GM19468 (cell line): ENCODE data around the gene OSTN.
A peak's percentile ranks its signal among the peaks of the same experiment; 100 is the strongest.
"Not testable (repeated sequence)": the region's sequence is repeated elsewhere in the genome, so short reads cannot be mapped to it uniquely, and the experiment has no call there.

Source experiments
- ATAC-seq: cut with Tn5 transposase; IDR thresholded peaks from one replicate; pipeline ENCODE4 v1.9.1; 2021; ENCODE audit warnings: mild to moderate bottlenecking, moderate library complexity, moderate number of reproducible peaks; ENCODE audit not compliant: unreplicated experiment; ENCODE audit errors: extremely low read depth

Gene OSTN

DNA sequence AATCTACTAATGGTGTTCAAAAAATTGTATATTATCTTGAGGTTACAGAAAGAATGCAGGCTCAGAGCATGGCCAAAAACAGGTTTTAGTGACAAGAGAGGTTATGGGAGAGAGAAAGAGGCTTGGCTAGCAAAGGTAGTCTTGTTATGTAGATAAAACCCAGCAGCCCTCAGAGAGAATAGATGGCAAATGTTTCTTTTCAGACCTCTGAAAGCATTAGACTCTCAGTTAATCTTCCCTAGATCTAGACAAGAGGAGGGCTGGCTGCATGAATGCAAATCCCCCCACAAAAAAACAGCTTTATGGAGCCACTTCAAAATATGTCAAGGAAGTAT is 62.2 kb downstream of the OSTN start:
- no peak for ATAC-seq

DNA sequence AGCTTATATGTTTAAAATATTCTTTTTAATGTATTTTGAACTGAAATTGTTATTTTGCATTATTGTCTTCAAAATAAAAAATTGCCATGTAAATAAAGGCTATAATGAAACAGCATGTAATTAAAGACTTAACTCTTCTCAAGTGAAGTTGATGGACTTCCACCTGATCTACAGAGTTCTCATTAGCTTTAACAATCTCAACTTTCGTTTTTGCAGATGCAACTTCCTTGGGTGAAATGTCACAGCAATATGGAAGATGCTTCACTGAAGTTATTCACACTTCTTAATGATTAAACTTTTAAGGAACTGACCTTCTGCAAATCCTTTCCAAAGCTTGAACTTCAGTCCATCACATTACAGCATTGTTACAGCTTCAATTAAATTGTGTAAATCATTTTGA is 63.6 kb downstream of the OSTN start:
- ATAC-seq: no peak

DNA sequence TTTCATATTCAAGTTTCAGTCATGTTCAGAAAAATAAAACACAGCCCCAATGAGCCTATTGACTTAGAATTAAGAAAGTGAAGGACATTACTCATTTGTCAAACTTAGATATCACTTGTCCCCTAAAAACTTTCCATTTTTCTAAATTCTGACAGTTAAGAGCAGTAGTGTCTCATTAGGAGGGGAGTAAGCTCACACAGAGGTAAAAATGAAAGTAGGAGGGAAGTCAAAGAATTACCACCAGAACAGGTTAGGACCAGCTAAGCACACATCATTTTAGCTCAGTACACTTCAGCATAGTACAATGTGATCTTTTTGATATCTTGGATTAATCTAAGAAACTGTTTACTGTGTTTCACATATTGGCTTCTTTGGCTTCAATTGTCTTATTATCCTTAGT is 64.3 kb downstream of the OSTN start:
- ATAC-seq: peak; percentile 87

DNA sequence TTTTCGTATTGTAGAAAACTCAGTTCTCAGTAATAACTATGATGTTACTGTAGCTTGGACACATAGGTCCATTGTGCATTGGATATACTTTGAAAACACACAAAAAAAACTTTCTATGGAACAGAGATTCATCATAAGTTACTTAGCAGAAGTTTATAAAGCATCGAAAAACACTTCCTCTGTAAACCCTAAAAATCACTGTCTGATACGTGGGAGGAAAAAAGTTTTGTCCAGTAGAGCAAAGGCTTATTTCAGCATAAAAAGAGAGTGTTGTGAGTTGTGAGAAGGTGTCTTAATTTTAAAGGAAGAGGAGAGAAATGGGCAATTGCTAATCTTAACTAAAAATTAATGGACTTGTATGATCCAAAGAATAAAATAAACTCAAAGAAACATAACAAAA is 64.8 kb downstream of the OSTN start:
- no peak for ATAC-seq

DNA sequence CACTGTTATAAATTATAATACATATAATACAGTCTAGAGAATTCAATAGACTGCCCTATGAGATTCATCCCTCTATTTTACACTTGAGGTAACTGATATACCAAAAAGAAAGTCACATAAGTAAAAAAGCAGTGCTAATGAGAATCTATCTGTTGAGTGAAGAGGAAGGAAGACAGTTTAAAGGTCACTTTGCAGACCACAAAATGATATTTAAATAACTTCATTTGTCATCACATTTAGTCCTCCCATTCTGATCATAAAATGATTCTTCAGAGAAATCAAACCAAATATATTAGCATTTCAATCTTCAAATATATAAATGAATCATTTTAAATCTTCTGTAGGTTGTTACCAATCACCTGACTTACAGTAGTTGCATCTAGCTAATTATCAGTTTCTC is 69.7 kb downstream of the OSTN start:
- no peak for ATAC-seq

DNA sequence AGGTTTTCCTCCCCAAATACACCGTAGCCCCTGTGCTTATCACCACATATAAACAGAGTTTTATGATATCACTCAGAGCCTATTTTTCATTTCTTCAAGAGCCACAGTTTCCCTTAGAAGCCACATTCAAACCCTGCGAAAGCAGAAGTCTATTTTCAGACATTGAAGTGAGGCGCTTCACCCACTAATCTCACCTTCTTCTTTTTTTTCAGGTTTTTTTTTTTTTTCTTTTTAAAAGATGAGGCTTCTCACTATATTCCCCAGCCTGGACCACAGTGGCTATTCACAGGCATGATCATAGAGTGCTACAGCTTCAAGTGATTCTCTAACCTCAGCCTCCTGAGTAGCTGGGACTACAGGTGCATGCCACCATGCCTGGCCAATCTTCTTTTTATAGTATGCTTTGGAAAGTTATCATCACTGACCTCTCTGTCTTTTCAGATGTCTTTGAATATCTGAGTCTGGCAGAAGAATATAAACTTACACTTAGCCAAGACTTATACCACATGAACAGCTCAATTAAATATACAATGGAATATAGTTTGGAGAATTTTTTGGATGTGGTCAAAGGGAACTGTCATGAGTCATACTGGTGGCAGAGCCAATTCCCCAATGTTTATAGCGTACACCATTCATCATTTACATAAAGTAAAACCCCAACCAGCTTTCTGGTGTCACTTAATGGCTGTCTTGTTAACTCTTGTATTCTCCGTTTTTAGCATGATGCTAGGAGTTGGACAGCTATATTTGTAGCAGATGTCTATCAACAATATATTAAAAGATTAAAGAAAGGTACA is 70.4 kb downstream of the OSTN start:
- peak; percentile 25 for ATAC-seq

DNA sequence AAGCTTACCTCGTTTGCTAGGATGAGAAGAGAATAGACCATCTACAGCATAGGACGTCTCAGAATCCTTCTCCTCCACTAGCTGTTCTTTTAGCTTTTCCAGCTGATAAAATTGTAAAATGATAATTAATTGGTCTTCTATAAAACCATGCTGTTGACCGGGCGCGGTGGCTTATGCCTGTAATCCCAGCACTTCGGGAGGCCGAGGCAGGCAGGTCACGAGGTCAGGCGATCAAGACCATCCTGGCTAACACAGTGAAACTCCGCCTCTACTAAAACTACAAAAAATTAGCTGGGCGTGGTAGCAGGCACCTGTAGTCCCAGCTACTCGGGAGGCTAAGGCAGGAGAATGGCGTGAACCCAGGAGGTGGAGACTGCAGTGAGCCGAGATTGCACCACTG is 76.2 kb downstream of the OSTN start:
- ATAC-seq: not testable (repeated sequence)

DNA sequence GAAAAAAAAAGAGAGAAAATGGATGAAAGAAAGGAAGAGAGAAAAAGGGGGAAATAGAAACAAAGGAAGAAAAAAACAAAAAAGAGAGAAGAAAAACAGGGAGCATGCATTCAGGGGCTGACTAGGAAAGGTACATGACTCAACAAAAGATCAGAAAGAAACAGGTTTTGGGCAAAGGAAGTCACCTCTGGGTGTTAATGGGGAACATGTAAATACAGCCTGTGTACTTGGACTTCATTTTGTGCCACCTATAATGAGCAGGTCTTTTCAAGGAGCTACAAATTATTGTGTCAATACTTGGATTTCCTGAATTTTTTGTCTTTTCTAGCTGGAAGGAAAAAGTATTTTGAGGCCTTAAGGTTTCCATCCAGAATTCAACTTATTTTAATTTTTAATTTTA is 76.7 kb downstream of the OSTN start:
- no peak for ATAC-seq

DNA sequence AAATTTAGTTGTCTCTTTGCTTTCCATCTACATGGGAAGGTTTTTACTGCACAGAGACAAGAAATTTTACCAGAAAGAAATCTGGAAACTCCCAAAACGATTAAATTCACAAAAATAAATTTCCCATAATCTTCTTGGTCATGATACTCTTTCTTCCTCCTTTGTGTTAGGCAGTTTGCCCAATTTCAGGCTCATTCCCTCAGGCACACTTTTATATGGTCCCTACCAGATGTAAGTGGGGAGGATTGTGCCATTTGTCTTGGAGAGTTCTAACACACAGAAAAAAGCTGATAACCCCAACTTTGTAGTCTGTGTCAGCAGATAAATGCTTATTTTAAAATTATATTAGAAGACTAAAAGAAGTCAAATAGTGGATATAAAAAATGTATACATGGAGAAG is 81.1 kb downstream of the OSTN start:
- no peak for ATAC-seq

DNA sequence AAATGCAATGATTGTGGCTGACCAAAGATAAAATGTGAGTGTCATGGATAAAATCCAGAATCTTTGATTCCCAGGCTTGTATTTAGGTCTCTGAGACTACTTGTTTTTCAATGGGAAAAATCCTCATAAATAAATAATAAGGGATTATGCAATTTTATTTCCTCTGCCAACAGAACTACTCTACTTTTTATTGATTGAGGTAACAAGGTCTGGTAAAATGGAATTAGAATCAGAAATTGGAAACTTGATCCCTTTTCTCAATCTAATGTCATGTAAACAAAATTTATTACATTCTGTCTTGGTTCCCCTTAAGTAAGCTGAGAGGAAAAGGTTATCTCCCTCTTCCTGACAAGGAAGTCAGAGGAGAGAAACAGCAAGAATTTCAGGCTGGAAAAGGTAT is 81.8 kb downstream of the OSTN start:
- ATAC-seq: no peak

DNA sequence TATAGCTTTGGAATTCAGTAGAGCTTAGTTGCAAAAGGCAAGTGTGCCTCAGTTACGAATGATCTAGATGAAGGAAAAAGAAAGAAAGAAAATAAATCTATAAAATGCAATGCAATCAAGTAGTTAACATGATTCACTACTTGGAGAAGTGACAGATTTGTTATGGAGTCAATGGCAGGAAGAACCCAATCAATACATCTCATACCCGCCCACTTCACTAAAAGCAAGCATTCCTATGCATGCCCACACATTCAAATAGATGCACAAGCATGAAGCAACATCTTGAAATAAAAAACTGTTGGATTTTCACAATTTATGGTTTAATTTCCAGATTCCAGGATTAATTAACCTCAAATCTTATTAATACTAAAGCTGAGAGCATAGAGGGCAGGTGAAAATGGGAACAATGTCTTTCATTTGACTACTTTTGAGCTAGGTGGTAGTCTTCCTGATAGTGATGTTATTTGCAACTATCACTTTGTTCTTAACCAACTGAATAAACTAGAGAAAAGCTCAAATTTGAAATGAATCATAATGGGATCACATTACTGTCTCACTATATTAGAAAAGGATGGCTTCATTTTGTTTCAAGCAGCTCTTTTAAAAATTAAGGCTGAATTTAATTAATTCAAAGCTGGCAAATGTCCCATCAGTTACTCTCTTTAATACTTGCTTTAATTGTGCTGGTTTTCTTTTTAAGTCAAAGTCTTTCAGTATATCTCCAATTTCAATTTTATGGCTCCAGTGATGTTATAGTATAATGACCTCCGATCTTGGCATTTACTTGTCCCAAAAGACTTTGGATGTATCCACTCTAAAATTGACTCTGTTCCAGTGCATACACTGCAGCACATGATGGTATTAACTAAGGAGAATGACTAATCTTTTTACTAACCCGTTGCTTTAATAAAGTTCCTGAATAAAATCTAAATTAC is 83.5 kb downstream of the OSTN start:
- ATAC-seq: no peak

DNA sequence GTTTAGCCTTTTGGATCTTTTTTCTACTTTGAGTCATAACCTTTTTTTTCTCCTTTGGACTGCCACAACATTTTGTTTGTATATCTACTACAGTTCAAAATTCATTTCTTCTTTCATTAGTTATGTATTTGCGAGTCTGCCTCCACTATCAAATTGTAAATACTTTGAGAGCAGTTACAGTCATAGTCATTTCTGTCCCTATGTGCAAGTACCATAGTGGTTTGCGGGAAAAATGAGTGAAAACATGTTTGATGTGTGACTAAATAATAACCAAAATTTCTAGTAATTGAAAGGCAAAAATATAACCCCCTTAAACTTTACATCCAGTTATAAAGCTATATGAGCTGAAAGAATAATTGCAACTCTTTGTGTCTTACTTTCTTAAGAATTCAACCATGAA is 84.4 kb downstream of the OSTN start:
- ATAC-seq: no peak

DNA sequence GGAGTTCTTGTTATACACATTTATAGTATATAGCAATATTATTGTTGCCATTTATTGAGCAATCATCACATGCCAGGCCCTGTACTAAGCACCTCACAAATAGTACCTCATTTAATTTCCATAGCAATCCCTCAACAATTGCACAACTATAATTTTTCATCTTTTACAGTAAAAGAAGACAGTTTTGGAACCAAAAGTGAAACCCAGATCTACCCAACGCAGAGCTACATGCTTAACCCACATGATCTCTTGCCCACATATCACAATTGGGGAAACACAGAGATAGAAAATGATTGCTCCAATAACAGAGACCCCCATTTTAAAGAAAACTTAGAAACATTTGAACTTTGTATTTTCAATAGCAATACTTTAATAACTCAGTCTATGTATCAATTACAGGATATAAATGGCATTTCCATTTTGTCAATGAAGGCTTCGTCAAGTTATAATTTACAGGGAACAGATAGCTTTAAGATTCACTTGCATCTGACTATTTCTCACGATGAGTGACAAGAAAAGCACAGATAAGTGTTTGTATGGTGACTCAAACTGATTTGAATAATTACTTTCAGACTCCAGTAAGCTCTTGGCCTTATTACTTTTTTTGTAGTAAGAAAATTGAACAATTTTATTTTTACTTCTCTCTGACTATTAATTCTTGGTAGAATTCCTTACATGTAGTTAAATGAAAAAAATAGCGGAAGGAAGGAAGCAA is 91.4 kb downstream of the OSTN start:
- peak; percentile 58 for ATAC-seq

DNA sequence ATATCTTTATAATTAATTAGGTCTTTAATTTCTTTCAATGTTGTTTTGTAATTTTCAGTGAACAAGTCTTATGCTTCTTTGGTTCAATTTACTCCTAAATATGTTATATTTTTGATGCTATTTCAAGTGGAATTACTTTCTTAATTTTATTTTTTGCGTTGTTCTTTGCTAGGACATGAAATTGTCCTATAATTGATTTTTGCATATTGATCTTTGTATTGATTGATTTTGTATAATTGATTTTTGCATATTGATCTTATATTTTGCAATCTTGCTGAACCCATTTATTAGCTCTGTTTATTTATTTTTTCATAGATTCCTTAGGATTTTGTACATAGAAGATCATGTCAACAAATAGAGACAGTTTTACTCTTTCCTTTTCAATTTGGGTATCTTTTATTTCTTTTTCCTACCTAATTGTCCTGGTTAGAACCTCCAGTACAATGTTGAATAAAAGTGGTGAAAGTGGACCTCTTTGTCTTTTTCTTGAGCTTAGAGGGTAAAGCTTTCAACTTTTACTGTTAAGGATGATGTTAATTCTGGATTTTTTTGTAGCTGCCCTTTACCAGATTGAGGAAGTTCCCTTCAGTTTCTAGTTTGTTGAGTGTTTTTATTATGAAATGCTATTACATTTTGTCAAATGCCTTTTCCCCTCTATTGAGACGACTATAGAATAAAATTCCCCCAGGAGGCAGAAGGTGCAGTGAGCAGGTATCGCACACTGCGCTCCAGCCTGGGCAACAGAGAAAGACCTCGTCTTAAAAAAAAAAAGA is 93.4 kb downstream of the OSTN start:
- ATAC-seq: no peak

DNA sequence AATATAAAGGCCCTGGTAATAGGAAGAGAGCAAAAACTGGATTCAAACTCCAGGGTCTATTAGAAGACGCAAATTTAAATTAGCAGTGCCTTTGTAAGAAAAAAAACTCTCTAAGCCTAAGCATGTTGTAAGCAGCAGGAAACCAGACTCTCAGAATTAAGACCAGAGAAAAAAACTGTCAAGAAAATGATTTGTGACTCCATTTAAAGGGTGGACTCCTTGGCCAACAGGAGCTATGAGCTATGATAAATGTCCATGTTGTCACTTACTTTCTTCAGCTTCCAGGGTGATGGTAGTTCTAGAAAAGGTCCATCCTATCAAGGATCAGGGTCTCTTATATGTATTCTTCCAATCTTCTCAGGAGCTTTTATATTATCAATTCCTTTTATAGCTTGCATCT is 95.2 kb downstream of the OSTN start:
- no peak for ATAC-seq

DNA sequence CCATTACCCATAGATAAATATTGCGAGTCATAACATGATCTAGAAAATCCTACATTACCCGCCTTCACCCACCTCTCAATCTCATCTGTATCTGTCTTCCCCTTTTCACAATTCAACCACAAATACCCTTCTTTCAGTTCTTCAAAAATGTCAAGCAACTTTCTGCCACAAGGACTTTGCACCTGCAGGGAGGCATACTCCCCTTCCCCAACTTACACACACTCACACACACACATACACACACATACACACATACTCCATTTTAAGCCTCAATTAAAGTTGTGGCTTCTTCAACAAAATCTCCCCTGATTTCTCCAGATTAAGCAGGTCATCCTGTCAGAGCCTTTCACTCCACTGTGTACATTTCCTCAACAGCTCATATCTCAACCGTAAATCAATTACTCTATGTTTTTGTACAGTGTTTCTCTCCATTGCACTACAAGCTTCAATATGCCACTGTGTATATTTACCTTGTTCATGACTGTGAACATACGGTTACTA is 97.0 kb downstream of the OSTN start:
- peak; percentile 85 for ATAC-seq

DNA sequence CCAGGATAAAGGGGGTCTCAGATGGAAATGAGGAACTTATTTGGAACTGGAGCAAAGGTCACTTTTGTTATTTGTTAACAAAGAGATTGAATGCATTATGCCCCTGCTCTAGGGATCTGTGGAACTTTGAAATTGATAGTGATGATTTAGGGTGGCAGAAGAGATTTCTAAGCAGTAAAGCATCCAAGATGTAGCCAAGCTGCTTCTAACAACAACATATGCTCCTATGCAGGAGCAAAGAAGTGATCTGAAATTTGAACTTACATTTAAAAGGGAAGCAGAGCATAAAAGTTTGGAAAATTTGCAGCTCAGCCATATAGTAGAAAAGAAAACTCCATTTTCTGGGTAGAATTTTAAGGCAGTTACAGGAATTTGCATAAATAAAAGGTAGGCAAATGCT is 99.8 kb downstream of the OSTN start:
- no peak for ATAC-seq

DNA sequence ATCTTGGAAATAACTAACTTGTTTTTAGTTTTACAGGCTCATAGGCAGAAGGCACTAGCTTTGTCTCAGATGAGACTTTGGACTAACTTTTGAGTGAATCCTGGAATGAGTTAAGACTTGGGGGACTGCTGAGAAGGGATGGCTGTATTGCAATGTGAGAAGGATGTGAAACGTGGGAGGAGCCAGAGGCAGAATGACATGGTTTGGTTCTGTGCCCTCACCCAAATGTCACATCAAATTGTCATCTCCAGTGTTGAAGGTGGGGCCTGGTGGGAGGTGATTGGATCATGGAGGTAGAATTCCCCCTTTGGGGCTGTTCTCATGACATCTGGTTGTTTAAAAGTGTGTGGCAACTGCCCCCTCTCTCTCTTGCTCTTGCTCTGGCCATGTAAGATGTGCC is 101.4 kb downstream of the OSTN start:
- no peak for ATAC-seq

DNA sequence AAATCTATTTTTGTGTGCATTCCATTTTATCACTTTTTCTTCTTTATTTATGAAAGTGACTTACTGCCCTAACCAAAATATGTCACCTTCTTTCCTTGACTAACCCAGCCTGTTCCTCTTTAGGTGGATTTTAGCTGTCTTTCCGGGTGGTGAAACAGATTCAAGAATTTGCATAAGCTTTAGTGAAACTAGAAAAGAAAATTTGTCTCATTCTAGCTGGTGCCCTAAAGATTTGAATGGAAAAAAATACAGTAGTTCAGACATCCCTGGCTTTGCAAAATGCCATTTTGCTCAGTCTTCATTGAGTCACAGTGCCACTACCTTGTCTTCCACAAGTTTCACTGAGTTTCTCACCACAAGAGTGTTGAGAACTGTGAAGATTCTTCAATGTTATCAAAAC is 102.0 kb downstream of the OSTN start:
- ATAC-seq: peak; percentile 71

DNA sequence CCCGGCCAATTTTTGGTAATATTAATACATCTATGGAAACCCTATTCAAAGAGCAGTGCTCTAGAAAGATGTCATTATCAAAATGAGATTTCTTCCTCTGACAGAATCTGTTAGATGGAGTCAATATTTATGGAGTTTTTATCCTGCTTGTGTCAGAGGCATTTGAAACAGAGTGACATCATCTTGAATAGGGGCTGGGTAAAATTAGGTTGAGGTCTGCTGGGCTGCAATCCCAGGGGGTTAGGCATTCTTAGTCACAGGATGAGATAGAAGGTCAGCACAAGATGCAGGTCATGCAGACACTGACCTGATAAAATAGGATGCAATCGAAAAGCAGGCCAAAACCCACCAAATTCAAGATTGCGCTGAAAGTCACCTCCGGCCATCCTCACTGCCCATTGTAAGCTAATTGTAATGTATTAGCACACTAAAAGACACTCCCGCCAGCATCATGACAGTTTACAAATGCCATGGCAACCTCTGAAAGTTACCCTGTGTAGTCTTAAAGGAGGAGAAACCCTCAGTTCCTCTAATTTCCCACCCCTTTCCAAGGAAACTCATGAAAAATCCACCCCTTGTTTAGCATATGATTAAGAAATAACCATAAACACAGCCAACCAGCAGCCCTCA is 102.9 kb downstream of the OSTN start:
- ATAC-seq: no peak
